Measurements from ENCODE around the gene MRPL20.

The MRPL20 gene

GRCh38 chr1:1435911-1436629 is 29.0 kb upstream of the MRPL20 start:
- peaks cover 23% of the 10 kb centered on the region for H3K27me3 ChIP-seq (ENCODE audit: insufficient read depth, insufficient read length)
- H3K9me3 ChIP-seq (ENCODE audit: insufficient read depth, low read length), result no peaks in the 10 kb centered on the region
- H3K4me3 ChIP-seq (ENCODE audit: insufficient read length, low read depth), result peak overlapping the region; percentile 57
- no peak for DNase-seq (ENCODE audit: low read depth, low spot score)
- peaks cover 45% of the 10 kb centered on the region for H3K4me1 ChIP-seq (ENCODE audit: insufficient read depth, insufficient read length)
- peak overlapping the region; percentile 72 for H3K9ac ChIP-seq (ENCODE audit: insufficient read length, low read depth)
- TF ChIP-seq YY1 (IDR thresholded peaks at IDR 0.05; ENCODE audit: insufficient read depth, insufficient read length), result no peak
- no peak for TF ChIP-seq ZNF274 (IDR thresholded peaks at IDR 0.05; ENCODE audit: low read depth, low read length)
- TF ChIP-seq SUZ12 (IDR thresholded peaks at IDR 0.05; ENCODE audit: extremely low read depth, insufficient read depth, insufficient read length), result no peak
- H3K36me3 ChIP-seq (ENCODE audit: insufficient read depth, insufficient read length, low read length), result no peaks in the 10 kb centered on the region

GRCh38 chr1:1435106-1435903 is 28.2 kb upstream of the MRPL20 start, which contains the start of gene VWA1:
TSS of gene VWA1 (plus strand) at chr1:1435690. CDS start at chr1:1435749, 59 bp downstream.
- Histone ChIP-seq H3K9ac (ENCODE audit: insufficient read length, low read depth) (peak within 1 kb of the TSS; percentile 82), H3K36me3 (ENCODE audit: insufficient read depth, insufficient read length, low read length) (no peaks in the 10 kb centered on the region), H3K4me3 (ENCODE audit: insufficient read length, low read depth) (peak within 1 kb of the TSS; percentile 57), H3K27me3 (ENCODE audit: insufficient read depth, insufficient read length) (peaks cover 23% of the 10 kb centered on the region), H3K9me3 (ENCODE audit: insufficient read depth, low read length) (no peaks in the 10 kb centered on the region), H3K4me1 (ENCODE audit: insufficient read depth, insufficient read length) (peaks cover 38% of the 10 kb centered on the region)
- no peak for DNase-seq (ENCODE audit: low read depth, low spot score)
- no peak for TF ChIP-seq SUZ12 (IDR thresholded peaks at IDR 0.05; ENCODE audit: extremely low read depth, insufficient read depth, insufficient read length)
- no peak for TF ChIP-seq ZNF274 (IDR thresholded peaks at IDR 0.05; ENCODE audit: low read depth, low read length)
- no peak for TF ChIP-seq YY1 (IDR thresholded peaks at IDR 0.05; ENCODE audit: insufficient read depth, insufficient read length)

- Histone ChIP-seq H3K27me3 (ENCODE audit: insufficient read depth, insufficient read length) (peaks cover 23% of the 10 kb centered on the region), H3K9me3 (ENCODE audit: insufficient read depth, low read length) (no peaks in the 10 kb centered on the region), H3K9ac (ENCODE audit: insufficient read length, low read depth) (peak overlapping the region; percentile 82), H3K36me3 (ENCODE audit: insufficient read depth, insufficient read length, low read length) (no peaks in the 10 kb centered on the region), H3K4me1 (ENCODE audit: insufficient read depth, insufficient read length) (peaks cover 38% of the 10 kb centered on the region), H3K4me3 (ENCODE audit: insufficient read length, low read depth) (peak overlapping the region; percentile 57)
- TF ChIP-seq YY1 (IDR thresholded peaks at IDR 0.05; ENCODE audit: insufficient read depth, insufficient read length), result no peak
- TF ChIP-seq ZNF274 (IDR thresholded peaks at IDR 0.05; ENCODE audit: low read depth, low read length), result no peak
- no peak for DNase-seq (ENCODE audit: low read depth, low spot score)
These were observed 27.7 kb upstream of the MRPL20 start for GRCh38 chr1:1434824-1435105.

- peaks cover 38% of the 10 kb centered on the region for H3K4me1 ChIP-seq (ENCODE audit: insufficient read depth, insufficient read length)
- TF ChIP-seq YY1 (IDR thresholded peaks at IDR 0.05; ENCODE audit: insufficient read depth, insufficient read length) (no peak), ZNF274 (IDR thresholded peaks at IDR 0.05; ENCODE audit: low read depth, low read length) (no peak), SUZ12 (IDR thresholded peaks at IDR 0.05; ENCODE audit: extremely low read depth, insufficient read depth, insufficient read length) (no peak)
- H3K9me3 ChIP-seq (ENCODE audit: insufficient read depth, low read length), result no peaks in the 10 kb centered on the region
- peak overlapping the region; percentile 82 for H3K9ac ChIP-seq (ENCODE audit: insufficient read length, low read depth)
- H3K27me3 ChIP-seq (ENCODE audit: insufficient read depth, insufficient read length), result peaks cover 23% of the 10 kb centered on the region
- H3K36me3 ChIP-seq (ENCODE audit: insufficient read depth, insufficient read length, low read length), result no peaks in the 10 kb centered on the region
- DNase-seq (ENCODE audit: low read depth, low spot score), result no peak
- H3K4me3 ChIP-seq (ENCODE audit: insufficient read length, low read depth), result peak overlapping the region; percentile 57
These were observed 27.2 kb upstream of the MRPL20 start for GRCh38 chr1:1434131-1434823.

GRCh38 chr1:1433804-1434130 is 26.7 kb upstream of the MRPL20 start:
- TF ChIP-seq SUZ12 (IDR thresholded peaks at IDR 0.05; ENCODE audit: extremely low read depth, insufficient read depth, insufficient read length) (no peak), ZNF274 (IDR thresholded peaks at IDR 0.05; ENCODE audit: low read depth, low read length) (no peak), YY1 (IDR thresholded peaks at IDR 0.05; ENCODE audit: insufficient read depth, insufficient read length) (no peak)
- DNase-seq (ENCODE audit: low read depth, low spot score), result no peak
- H3K4me3 ChIP-seq (ENCODE audit: insufficient read length, low read depth), result peak overlapping the region; percentile 21

GRCh38 chr1:1432951-1433803 is 26.1 kb upstream of the MRPL20 start:
- Histone ChIP-seq H3K4me1 (ENCODE audit: insufficient read depth, insufficient read length) (peaks cover 31% of the 10 kb centered on the region), H3K4me3 (ENCODE audit: insufficient read length, low read depth) (peak overlapping the region; percentile 8), H3K36me3 (ENCODE audit: insufficient read depth, insufficient read length, low read length) (no peaks in the 10 kb centered on the region)

More at GRCh38 chr1:1433804-1434130, 26.7 kb upstream of the MRPL20 start:
- Histone ChIP-seq H3K4me1 (ENCODE audit: insufficient read depth, insufficient read length) (peaks cover 35% of the 10 kb centered on the region), H3K9me3 (ENCODE audit: insufficient read depth, low read length) (no peaks in the 10 kb centered on the region), H3K36me3 (ENCODE audit: insufficient read depth, insufficient read length, low read length) (no peaks in the 10 kb centered on the region), H3K27me3 (ENCODE audit: insufficient read depth, insufficient read length) (peaks cover 23% of the 10 kb centered on the region), H3K9ac (ENCODE audit: insufficient read length, low read depth) (peak overlapping the region; percentile 82)

More at GRCh38 chr1:1432951-1433803, 26.1 kb upstream of the MRPL20 start:
- no peak for DNase-seq (ENCODE audit: low read depth, low spot score)
- TF ChIP-seq SUZ12 (IDR thresholded peaks at IDR 0.05; ENCODE audit: extremely low read depth, insufficient read depth, insufficient read length) (no peak), YY1 (IDR thresholded peaks at IDR 0.05; ENCODE audit: insufficient read depth, insufficient read length) (no peak), ZNF274 (IDR thresholded peaks at IDR 0.05; ENCODE audit: low read depth, low read length) (no peak)
- Histone ChIP-seq H3K27me3 (ENCODE audit: insufficient read depth, insufficient read length) (peaks cover 23% of the 10 kb centered on the region), H3K9me3 (ENCODE audit: insufficient read depth, low read length) (no peaks in the 10 kb centered on the region), H3K9ac (ENCODE audit: insufficient read length, low read depth) (peak overlapping the region; percentile 82)
